Measurements from ENCODE around the gene HJURP. TPM values are rescaled to one million over a fixed set of nuclear protein-coding genes. Genes with fewer than 3 reads are reported as not detected.

Gene HJURP
- total RNA-seq, 1 donor = 0.31 TPM

DNA sequence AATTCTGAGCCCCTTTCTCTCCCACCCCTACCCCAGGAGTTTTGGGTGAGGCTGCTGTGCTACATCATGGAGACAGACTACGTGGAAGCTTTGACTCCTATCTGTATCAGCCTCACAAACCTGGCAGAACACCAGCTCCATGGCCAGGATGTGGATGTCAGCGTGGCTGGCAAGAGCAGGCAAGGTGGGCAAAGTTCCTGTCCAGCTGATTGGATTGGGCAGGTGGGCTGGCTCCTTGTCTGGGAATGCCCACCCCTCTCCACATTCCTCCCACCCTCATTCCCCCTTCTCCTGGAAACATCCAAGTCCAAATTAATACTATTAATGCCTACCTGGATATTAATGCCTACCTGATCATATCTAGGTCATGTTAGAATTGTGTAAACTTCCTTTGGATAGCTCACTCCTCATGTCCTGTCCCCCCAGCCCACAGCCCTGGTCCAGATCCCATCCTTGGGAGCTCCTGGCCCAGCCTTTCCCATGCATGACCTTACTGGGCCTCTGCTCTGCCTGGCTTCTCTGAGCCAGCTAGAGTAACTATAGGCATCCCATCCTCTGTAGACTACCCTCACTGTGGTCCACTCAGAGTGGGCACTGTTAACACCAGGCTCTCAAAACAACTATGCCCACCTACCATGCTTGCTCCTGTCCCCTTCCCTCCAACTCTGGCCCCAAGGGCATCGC, 52.1 kb downstream of the HJURP start:
- Histone ChIP-seq H3K4me3 (ENCODE audit: low read length) (no peak overlapping the region), H3K9me3 (ENCODE audit: low read depth, low read length) (no peaks in the 10 kb centered on the region), H3K4me1 (ENCODE audit: insufficient read depth, low read length) (no peaks in the 10 kb centered on the region), H3K27me3 (ENCODE audit: insufficient read depth, low read length) (no peaks in the 10 kb centered on the region)

DNA sequence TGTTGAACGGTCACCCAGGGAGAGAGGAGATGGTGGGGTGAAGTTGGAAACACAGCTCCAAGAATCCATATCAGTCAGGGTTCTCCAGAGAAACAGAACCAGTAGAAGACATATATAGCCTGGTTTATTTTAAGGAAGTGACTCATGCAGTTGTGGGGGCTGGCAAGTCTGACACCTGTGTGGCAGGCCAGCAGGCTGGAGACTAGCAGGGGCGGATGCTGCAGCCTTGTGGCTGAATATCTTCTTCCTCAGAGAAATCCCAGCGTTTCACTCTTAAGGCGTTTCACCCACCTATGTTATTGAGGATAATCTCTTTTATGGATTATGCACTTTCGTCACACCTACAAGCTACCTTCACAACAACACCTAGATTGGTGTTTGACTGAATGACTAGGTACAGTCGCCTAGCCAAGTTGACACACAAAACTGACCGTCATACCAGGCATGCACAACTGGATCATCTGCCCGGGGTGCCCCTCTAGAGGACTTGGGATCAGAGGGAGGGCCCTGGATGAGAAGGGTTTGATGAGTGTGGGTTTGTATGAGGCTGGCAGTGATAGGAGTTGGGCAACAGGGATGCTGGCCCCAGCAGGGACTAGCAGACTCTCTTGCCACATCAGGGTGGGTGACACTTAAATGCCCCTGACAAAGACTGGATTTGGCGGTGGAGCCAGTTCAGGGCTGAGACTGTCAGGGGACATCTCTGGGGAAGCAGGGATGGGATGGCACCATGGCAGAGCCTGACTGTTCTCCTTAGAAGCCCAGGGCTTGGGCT, 52.8 kb downstream of the HJURP start:
- no peaks in the 10 kb centered on the region for H3K27me3 ChIP-seq (ENCODE audit: insufficient read depth, low read length)
- H3K9me3 ChIP-seq (ENCODE audit: low read depth, low read length) = no peaks in the 10 kb centered on the region
- no peaks in the 10 kb centered on the region for H3K4me1 ChIP-seq (ENCODE audit: insufficient read depth, low read length)
- H3K4me3 ChIP-seq (ENCODE audit: low read length) = no peak overlapping the region

DNA sequence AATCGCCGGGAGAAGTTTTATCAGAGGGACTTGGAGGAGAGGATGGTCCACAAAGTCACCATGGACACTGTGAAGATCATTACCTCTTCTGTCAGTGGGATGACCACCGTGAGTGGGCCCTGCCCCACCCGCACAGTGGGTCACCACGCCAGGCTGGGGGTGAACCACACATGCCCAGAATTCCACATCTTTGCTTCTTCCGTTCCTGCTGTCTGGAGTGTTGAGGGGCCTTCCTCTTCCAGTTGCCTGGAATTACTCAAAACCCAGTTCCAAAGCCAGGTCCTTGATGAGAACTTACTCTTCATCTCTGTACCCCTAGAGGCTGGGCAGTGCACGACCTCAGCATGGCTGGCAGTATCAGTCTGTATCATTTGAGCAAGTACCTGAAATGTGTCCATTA, 54.1 kb downstream of the HJURP start:
- H3K4me1 ChIP-seq (ENCODE audit: insufficient read depth, low read length) = no peaks in the 10 kb centered on the region
- no peaks in the 10 kb centered on the region for H3K27me3 ChIP-seq (ENCODE audit: insufficient read depth, low read length)
- H3K9me3 ChIP-seq (ENCODE audit: low read depth, low read length) = no peaks in the 10 kb centered on the region
- no peak overlapping the region for H3K4me3 ChIP-seq (ENCODE audit: low read length)

DNA sequence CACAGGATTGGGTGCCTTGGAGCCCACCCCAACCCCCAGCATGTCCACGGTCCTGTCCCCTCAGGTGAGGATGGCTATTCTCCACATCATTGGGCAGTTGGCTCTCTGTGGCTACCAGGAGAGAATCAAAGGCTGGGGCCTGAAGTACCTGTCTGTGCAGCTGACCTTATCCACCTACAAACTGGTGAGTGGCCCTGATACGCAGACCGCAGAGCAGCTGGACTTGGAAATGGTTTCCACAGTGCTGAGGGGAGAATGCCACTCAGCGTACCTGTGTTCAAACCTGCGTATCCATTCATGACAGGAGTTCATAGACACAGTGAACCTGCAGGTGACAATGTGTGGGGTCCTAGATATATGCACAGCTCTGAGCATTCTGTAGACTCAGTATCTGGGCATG, 54.6 kb downstream of the HJURP start:
- no peaks in the 10 kb centered on the region for H3K9me3 ChIP-seq (ENCODE audit: low read depth, low read length)
- no peaks in the 10 kb centered on the region for H3K27me3 ChIP-seq (ENCODE audit: insufficient read depth, low read length)
- H3K4me3 ChIP-seq (ENCODE audit: low read length) = no peak overlapping the region
- no peaks in the 10 kb centered on the region for H3K4me1 ChIP-seq (ENCODE audit: insufficient read depth, low read length)

DNA sequence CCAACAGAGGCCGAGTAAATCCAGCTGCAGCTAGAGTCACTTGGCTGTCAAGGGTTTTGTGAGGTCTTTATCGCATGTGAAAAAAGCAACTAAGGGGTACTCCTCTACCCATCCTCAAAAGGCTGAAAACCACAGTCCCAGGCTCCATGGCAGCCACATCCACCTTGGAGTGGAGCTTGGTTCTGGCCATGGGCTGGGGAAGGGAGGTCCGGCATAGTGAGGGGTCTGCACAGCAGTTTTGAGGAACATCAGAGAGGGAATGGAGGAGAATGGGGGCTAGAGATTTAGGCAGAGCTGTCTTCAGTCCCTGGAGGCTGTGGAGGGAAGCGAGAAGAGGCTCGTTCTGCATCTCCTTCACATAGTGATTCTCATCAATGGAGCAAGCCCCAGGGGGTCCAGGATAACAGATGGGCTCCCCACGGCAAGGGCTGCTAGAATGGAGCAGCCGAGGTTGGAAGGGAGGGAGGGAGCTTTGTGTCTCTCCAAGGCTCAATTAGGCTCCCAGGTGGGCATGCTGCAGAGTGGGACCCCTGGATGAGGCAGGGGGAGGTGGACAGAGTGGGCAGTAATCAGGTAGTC, 55.2 kb downstream of the HJURP start:
- Histone ChIP-seq H3K4me3 (ENCODE audit: low read length) (no peak overlapping the region), H3K9me3 (ENCODE audit: low read depth, low read length) (no peaks in the 10 kb centered on the region), H3K27me3 (ENCODE audit: insufficient read depth, low read length) (no peaks in the 10 kb centered on the region), H3K4me1 (ENCODE audit: insufficient read depth, low read length) (no peaks in the 10 kb centered on the region)

DNA sequence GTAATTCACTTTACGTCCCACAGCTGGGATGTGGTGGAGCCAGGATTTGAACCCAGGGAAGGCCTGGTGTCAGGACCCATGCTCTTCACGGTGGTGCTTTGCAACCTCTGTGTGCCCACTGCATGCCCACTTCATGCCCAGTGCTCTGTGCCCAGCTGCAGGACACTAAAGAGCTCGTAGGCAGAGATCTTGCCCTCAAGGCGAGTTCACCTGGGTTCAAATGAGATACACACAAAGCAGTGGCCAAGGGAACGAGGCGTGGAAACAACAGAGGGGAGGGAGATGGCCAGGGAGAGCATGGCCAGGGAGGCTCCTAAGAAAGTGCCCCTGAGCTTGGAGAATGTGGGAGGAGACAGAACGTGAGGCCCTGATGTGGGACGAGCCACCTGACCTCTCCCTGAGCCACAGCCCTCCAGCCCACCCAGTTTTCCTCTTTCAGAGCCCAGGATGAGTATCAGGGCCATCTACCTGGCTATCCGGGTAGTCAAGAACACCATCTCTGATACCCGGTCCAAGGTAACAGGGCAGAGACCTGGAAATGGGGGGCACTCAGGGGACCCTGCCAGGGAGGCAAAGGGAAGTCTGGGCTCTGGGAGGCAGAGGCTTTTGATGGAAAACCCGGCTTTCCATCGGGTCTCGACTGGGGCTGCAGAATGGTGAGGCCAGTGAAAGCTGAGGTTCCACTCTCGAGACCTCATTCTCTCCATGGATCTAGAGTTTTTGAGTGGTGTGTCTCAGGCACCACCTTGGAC, 55.8 kb downstream of the HJURP start:
- Histone ChIP-seq H3K4me1 (ENCODE audit: insufficient read depth, low read length) (no peaks in the 10 kb centered on the region), H3K4me3 (ENCODE audit: low read length) (no peak overlapping the region), H3K27me3 (ENCODE audit: insufficient read depth, low read length) (no peaks in the 10 kb centered on the region), H3K9me3 (ENCODE audit: low read depth, low read length) (no peaks in the 10 kb centered on the region)

DNA sequence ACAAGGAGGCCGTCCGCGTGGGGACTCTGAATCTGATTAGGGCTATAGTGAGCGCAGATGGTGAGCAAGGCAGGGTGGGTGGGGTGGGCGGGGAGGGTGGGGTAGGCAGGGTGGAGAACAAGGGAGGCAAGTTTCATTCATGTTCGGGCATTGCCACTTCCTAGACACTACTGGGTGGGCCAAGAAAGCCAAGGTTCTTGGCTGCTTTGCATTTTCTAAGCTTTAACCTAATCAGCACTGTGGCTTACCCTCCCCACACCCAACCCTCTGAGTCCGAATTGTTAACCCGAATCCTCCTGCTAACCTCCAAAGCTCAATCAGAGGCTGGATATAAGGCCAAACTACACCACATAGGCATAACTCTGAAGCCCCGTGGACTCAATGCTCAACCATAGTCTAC, 58.1 kb downstream of the HJURP start:
- Histone ChIP-seq H3K9me3 (ENCODE audit: low read depth, low read length) (no peaks in the 10 kb centered on the region), H3K27me3 (ENCODE audit: insufficient read depth, low read length) (no peaks in the 10 kb centered on the region), H3K4me1 (ENCODE audit: insufficient read depth, low read length) (no peaks in the 10 kb centered on the region), H3K4me3 (ENCODE audit: low read length) (no peak overlapping the region)

DNA sequence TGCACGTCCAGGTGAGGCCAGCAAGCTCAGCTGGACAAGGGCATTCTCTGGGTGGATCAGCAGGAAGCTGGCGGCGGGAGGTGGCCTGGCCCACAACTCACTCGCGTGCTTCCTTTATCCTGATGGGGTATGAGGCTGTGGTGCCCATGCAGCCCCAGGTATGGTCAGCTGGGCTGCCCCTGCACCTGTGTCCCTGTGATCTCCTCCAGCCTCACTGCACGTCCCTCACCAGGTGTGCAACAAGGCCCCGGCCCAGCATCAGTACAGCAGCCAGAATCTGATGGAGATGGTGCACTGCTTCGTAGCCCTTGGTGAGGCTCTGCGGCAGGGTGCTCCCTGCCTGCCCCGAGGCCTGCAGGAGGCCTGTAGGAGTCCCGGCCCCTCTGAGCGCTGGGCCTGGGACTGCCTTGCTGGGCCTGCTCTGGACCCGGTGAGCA, 58.6 kb downstream of the HJURP start:
- H3K27me3 ChIP-seq (ENCODE audit: insufficient read depth, low read length) = no peaks in the 10 kb centered on the region

DNA sequence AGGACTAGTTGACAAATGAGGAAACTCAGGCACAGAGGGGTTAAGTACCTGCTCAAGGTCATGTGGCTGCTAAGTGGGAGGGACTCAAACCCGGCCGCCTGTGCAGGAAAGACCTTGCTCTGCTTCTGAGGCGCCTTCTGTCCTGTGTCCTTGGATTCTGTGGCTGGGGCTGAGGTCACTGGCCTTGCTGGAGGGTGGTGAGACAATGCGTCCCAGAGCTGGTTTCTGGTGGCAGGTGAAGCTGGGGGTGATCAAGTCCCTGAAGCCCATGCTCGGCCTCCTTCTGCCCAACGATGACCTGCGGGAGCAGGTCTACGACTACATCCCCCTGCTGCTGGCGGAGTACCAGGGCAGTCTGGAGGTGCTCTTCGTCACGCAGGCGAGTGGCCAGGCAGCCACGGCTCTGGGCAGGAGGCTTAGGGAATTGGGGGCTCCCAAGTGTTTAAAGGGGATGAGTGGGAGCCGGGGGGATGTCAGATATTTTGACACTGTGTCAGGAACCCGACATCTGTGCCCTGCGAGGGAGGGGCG, 60.1 kb downstream of the HJURP start:
- H3K9me3 ChIP-seq (ENCODE audit: low read depth, low read length) = no peaks in the 10 kb centered on the region
- no peak overlapping the region for H3K4me3 ChIP-seq (ENCODE audit: low read length)
- no peaks in the 10 kb centered on the region for H3K4me1 ChIP-seq (ENCODE audit: insufficient read depth, low read length)
- H3K27me3 ChIP-seq (ENCODE audit: insufficient read depth, low read length) = no peaks in the 10 kb centered on the region

More for the DNA sequence above, 58.6 kb downstream of the HJURP start:
- no peak overlapping the region for H3K4me3 ChIP-seq (ENCODE audit: low read length)
- no peaks in the 10 kb centered on the region for H3K9me3 ChIP-seq (ENCODE audit: low read depth, low read length)
- no peaks in the 10 kb centered on the region for H3K4me1 ChIP-seq (ENCODE audit: insufficient read depth, low read length)

DNA sequence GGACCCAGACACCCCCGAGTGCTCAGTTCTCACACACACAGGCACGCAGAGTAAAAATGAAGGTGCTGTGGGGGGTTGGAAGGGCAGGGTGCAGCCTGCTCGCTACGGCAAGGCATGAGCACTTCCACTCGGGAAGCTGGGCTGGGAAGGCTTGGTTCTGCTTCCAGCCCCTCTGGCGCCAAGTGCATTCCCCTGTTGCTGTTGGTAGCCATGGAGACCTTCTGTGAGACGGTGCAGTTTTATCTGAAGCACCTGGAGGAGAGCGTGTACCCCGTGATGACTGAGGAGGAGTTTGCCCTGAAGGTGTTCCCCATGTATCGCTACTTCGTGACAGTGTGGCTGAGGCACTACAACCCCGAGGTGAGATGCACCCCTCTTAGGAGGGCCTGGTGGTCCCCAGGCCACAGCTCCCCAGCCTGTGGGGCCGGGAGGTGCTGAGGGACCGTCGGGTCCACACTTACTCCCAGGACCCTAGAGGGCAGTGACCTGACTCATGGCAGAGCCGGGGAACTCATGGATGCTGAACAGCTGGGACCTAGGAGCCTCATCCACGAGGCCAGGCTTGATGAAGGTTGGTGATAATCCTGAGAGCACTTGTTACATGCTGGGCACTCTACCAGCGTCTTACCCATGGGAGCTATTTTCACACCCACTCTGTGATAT, 60.7 kb downstream of the HJURP start:
- Histone ChIP-seq H3K4me3 (ENCODE audit: low read length) (no peak overlapping the region), H3K4me1 (ENCODE audit: insufficient read depth, low read length) (no peaks in the 10 kb centered on the region), H3K9me3 (ENCODE audit: low read depth, low read length) (no peaks in the 10 kb centered on the region), H3K27me3 (ENCODE audit: insufficient read depth, low read length) (no peaks in the 10 kb centered on the region)

DNA sequence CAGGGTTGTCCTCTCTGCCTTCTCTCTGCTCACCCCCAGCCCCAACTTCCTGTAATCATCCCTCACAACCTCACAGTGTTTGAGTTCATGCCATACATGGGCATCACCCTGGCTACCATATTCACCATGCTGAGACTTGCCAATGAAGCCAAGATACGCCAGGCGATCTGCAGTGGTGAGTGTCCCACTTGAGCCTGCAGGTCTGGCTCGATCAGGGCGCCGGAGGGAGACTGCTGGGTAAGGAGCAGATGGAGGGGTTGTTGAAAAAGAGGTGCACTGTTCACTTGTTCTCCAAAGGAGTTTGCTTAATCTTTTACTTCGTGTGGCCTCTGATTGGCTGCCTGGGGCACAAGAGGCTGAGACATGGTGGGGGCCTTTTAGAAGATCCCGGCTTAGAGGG, 61.6 kb downstream of the HJURP start:
- Histone ChIP-seq H3K27me3 (ENCODE audit: insufficient read depth, low read length) (no peaks in the 10 kb centered on the region), H3K4me3 (ENCODE audit: low read length) (no peak overlapping the region), H3K9me3 (ENCODE audit: low read depth, low read length) (no peaks in the 10 kb centered on the region), H3K4me1 (ENCODE audit: insufficient read depth, low read length) (no peaks in the 10 kb centered on the region)

DNA sequence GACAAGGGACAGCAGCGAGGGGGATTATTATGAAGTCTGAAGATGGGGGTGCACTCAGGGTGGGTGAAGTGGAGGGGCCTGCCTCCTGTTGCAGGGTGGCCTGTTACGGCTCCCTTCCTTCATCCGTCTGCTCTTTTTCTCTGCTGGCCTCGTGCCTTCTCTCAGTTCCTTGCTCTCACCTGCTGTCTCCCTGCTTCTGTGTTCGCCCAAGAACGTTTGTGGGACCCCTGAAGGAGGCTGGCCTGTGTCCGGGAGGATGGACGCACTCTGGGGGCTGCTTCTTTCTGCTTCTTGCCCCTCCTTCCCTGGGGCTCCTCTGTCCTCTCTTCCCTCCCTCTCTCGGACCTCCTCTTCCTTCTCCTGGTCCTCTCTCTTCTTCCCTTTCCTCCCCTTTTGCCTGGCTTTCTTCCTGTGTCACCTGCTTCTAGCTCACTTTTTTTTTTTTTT, 62.4 kb downstream of the HJURP start:
- Histone ChIP-seq H3K27me3 (ENCODE audit: insufficient read depth, low read length) (no peaks in the 10 kb centered on the region), H3K4me3 (ENCODE audit: low read length) (no peak overlapping the region), H3K4me1 (ENCODE audit: insufficient read depth, low read length) (no peaks in the 10 kb centered on the region), H3K9me3 (ENCODE audit: low read depth, low read length) (no peaks in the 10 kb centered on the region)

DNA sequence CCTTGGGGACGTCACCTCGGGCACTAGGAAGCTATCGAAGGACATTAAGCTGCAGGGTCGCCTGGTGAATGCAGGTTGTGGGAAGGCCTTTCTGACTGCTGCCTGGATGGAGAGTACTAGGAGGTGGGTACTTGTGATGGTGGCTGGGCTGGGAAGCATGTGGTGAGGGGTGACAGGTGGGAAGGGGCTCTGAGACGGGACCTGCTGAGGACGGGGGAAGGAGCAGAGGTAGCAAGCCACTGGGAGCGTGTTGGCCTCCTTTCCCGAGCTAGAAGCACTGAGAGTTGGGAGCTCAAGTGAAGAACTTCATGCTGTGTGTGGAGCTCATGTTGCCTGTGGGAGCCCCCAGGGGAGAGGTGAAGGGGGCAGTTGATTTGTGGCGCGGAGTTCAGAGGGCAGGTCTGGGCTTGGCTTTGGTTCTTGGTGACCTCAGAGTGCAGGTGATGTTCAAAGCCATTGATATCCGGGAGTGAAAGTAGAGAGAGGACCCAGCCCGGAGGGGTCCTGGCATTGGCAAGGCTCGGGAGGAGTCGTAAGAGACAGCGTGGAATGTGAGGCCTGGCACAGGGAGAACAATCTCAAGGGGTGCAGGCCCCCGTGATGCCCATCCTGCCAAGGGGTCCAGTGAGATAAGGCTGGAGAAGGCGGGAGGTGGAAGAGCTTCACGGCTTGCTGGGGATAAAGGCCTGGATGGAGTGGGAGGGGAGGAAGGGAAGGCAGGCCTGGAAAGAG, 63.0 kb downstream of the HJURP start:
- no peaks in the 10 kb centered on the region for H3K9me3 ChIP-seq (ENCODE audit: low read depth, low read length)
- no peaks in the 10 kb centered on the region for H3K27me3 ChIP-seq (ENCODE audit: insufficient read depth, low read length)
- no peaks in the 10 kb centered on the region for H3K4me1 ChIP-seq (ENCODE audit: insufficient read depth, low read length)
- no peak overlapping the region for H3K4me3 ChIP-seq (ENCODE audit: low read length)

DNA sequence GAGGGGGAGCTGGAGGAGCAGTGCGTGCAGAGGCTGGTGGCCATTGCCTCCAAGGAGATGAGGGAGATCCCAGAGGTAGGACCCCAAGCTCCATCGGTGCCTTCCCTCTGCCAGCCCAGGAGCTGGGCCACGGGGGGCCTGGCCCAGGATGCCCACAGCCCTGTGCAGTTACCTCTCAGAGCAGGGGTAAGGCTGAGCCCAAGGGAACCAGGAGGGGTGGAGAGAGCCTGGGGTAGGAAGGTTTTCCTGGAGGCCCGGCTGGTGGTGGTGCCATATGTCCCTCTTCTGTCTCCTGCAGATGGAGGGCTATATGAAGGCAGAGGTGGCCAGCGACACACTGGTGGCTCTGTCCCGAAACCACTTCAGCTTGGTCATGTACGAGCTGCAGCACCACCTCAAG, 64.8 kb downstream of the HJURP start:
- Histone ChIP-seq H3K4me1 (ENCODE audit: insufficient read depth, low read length) (no peaks in the 10 kb centered on the region), H3K27me3 (ENCODE audit: insufficient read depth, low read length) (no peaks in the 10 kb centered on the region), H3K9me3 (ENCODE audit: low read depth, low read length) (no peaks in the 10 kb centered on the region), H3K4me3 (ENCODE audit: low read length) (no peak overlapping the region)

All from mononuclear cell (primary cell).